ENCODE results near the gene CPNE8. TPM values are rescaled to one million over a fixed set of nuclear protein-coding genes. Genes with fewer than 3 reads are reported as not detected.

Gene CPNE8
- polyA plus RNA-seq, 2 of the 4 experiments (the other 2 are of a cell fraction) = 8.0 to 30.1 TPM

GRCh38 chr12:38761636-38762342 lies 143.6 kb downstream of the CPNE8 start (continued):
- no peak for TF ChIP-seq E2F6 (IDR thresholded peaks at IDR 0.05; ENCODE audit: borderline replicate concordance, low read depth)

GRCh38 chr12:38761111-38761510 lies 144.3 kb downstream of the CPNE8 start:
- no peak overlapping the region for H3K27ac ChIP-seq
- DNase-seq (ENCODE audit: low read depth in 1 of 2, low spot score in 1 of 2) (no peak), FAIRE-seq (no peak), ATAC-seq (no peak)
- CTCF ChIA-PET = no interaction called here
- no peaks in the 10 kb centered on the region for H3K4me1 ChIP-seq
- 96% methylated on average over 1 of the region's 1 CpG for WGBS (ENCODE audit: missing lambda C conversion rate)
- no peak overlapping the region for H3K4me2 ChIP-seq
- H3K9me3 ChIP-seq = no peaks in the 10 kb centered on the region
- no peak overlapping the region for H3K4me3 ChIP-seq
- TF ChIP-seq NR3C1 (IDR thresholded peaks at IDR 0.05) (no peak), MAX (IDR thresholded peaks at IDR 0.05) (no peak), HOXA7 (CRISPR knock-in tag; IDR thresholded peaks at IDR 0.05) (no peak), HES2 (IDR thresholded peaks at IDR 0.05) (no peak), BHLHE40 (IDR thresholded peaks at IDR 0.05; ENCODE audit: low read depth, low read length) (no peak), GATA3 (IDR thresholded peaks at IDR 0.05; ENCODE audit: borderline replicate concordance) (no peak), POLR2A (IDR thresholded peaks at IDR 0.05; ENCODE audit: low read length) (no peak), HOXB5 (CRISPR knock-in tag; IDR thresholded peaks at IDR 0.05) (no peak), CHD2 (IDR thresholded peaks at IDR 0.05; ENCODE audit: low read length, partially characterized antibody) (no peak)
- POLR2A ChIA-PET = no interaction called here

GRCh38 chr12:38759621-38760020 lies 145.8 kb downstream of the CPNE8 start:
- TF ChIP-seq NFE2L2 (conservative IDR thresholded peaks at IDR 0.05; ENCODE audit: low read length) = no peak
- TF ChIP-seq JUNB (IDR thresholded peaks at IDR 0.05) = no peak
- no peak for TF ChIP-seq CHD2 (IDR thresholded peaks at IDR 0.05; ENCODE audit: low read length, partially characterized antibody)
- TF ChIP-seq EHMT2 (IDR thresholded peaks at IDR 0.05; ENCODE audit: low read depth) = no peak
- TF ChIP-seq USF2 (IDR thresholded peaks at IDR 0.05) = no peak
- TF ChIP-seq EHF (CRISPR knock-in tag; IDR thresholded peaks at IDR 0.05) = no peak
- TF ChIP-seq MYC (IDR thresholded peaks at IDR 0.05; ENCODE audit: borderline replicate concordance, low read length) = no peak
- no peak for TF ChIP-seq RAD21 (conservative IDR thresholded peaks at IDR 0.05 in 1 of 2, IDR thresholded peaks at IDR 0.05 in 1 of 2)
- no peak for TF ChIP-seq MAFK (IDR thresholded peaks at IDR 0.05; ENCODE audit: partially characterized antibody)
- TF ChIP-seq EP300 (IDR thresholded peaks at IDR 0.05) = no peak
- H3K4me3 ChIP-seq = no peak overlapping the region
- H3K4me2 ChIP-seq = no peak overlapping the region
- ChIA-PET POLR2A (no interaction called here), CTCF (no interaction called here)
- no peak overlapping the region for H3K27ac ChIP-seq
- H3K9me3 ChIP-seq = no peaks in the 10 kb centered on the region
- FAIRE-seq = no peak
- DNase-seq (ENCODE audit: low read depth in 1 of 2, low spot score in 1 of 2) = no peak
- no peaks in the 10 kb centered on the region for H3K4me1 ChIP-seq
- ATAC-seq = no peak

- H3K27ac ChIP-seq = no peak overlapping the region
- TF ChIP-seq MAZ (IDR thresholded peaks at IDR 0.05; ENCODE audit: borderline replicate concordance, low read depth, low read length) = no peak
- H3K9me3 ChIP-seq = no peaks in the 10 kb centered on the region
- 87% methylated on average over 2 of the region's 2 CpGs for WGBS (ENCODE audit: missing lambda C conversion rate)
- POLR2A ChIA-PET = no interaction called here
- H3K4me2 ChIP-seq = no peak overlapping the region
- H3K4me1 ChIP-seq = no peaks in the 10 kb centered on the region
- no peak overlapping the region for H3K4me3 ChIP-seq
- DNase-seq (ENCODE audit: low read depth in 1 of 2, low spot score in 1 of 2) (no peak), ATAC-seq (no peak), FAIRE-seq (no peak)
- CTCF ChIA-PET = no interaction called here
These were observed 158.6 kb downstream of the CPNE8 start for GRCh38 chr12:38746744-38747143.
